Measurements from ENCODE around the gene KAZN. TPM values are rescaled to one million over a fixed set of nuclear protein-coding genes. Genes with fewer than 3 reads are reported as not detected.

The KAZN gene
- total RNA-seq, 6 experiments from 2014 or later: 13.1 to 22.3 (median 20.7) TPM

GRCh38 chr1:14696761-14697160, 98.3 kb downstream of the KAZN start:
- no peaks in the 10 kb centered on the region for H3K36me3 Mint-ChIP-seq (ENCODE audit: low read depth)

GRCh38 chr1:14697353-14697752, 98.9 kb downstream of the KAZN start:
- H3K4me3 Mint-ChIP-seq: no peak overlapping the region
- no peak overlapping the region for H3K27ac Mint-ChIP-seq
- no peak for TF ChIP-seq CTCF (IDR thresholded peaks at IDR 0.05)
- H3K4me1 Mint-ChIP-seq (ENCODE audit: low read depth): no peaks in the 10 kb centered on the region
- no peaks in the 10 kb centered on the region for H3K36me3 Mint-ChIP-seq (ENCODE audit: low read depth)
- no peak for DNase-seq
- peaks cover 3% of the 10 kb centered on the region for H3K27me3 Mint-ChIP-seq (ENCODE audit: insufficient read depth)
- H3K9me3 Mint-ChIP-seq: peaks cover 48% of the 10 kb centered on the region

More at GRCh38 chr1:14696761-14697160, 98.3 kb downstream of the KAZN start:
- Mint-ChIP-seq H3K4me1 (ENCODE audit: low read depth) (no peaks in the 10 kb centered on the region), H3K27me3 (ENCODE audit: insufficient read depth) (peaks cover 2% of the 10 kb centered on the region), H3K27ac (no peak overlapping the region), H3K9me3 (peaks cover 50% of the 10 kb centered on the region), H3K4me3 (no peak overlapping the region)
- TF ChIP-seq CTCF (IDR thresholded peaks at IDR 0.05): no peak
- no peak for DNase-seq

GRCh38 chr1:14698314-14698713, 99.8 kb downstream of the KAZN start:
- peaks cover 54% of the 10 kb centered on the region for H3K9me3 Mint-ChIP-seq
- TF ChIP-seq CTCF (IDR thresholded peaks at IDR 0.05): no peak
- no peak overlapping the region for H3K4me3 Mint-ChIP-seq
- no peaks in the 10 kb centered on the region for H3K36me3 Mint-ChIP-seq (ENCODE audit: low read depth)
- DNase-seq: no peak
- H3K4me1 Mint-ChIP-seq (ENCODE audit: low read depth): no peaks in the 10 kb centered on the region
- peaks cover 3% of the 10 kb centered on the region for H3K27me3 Mint-ChIP-seq (ENCODE audit: insufficient read depth)
- H3K27ac Mint-ChIP-seq: no peak overlapping the region

GRCh38 chr1:14699620-14700019, 101.1 kb downstream of the KAZN start:
- Mint-ChIP-seq H3K27ac (no peak overlapping the region), H3K9me3 (peaks cover 52% of the 10 kb centered on the region), H3K4me1 (ENCODE audit: low read depth) (no peaks in the 10 kb centered on the region), H3K36me3 (ENCODE audit: low read depth) (no peaks in the 10 kb centered on the region), H3K27me3 (ENCODE audit: insufficient read depth) (peaks cover 3% of the 10 kb centered on the region), H3K4me3 (no peak overlapping the region)
- TF ChIP-seq CTCF (IDR thresholded peaks at IDR 0.05): no peak
- DNase-seq: no peak

- no peaks in the 10 kb centered on the region for H3K36me3 Mint-ChIP-seq (ENCODE audit: low read depth)
- DNase-seq: no peak
- no peaks in the 10 kb centered on the region for H3K4me1 Mint-ChIP-seq (ENCODE audit: low read depth)
- TF ChIP-seq CTCF (IDR thresholded peaks at IDR 0.05): no peak
- peaks cover 30% of the 10 kb centered on the region for H3K9me3 Mint-ChIP-seq
- peaks cover 2% of the 10 kb centered on the region; the same call in 1 of the 2 replicates for H3K27me3 Mint-ChIP-seq (ENCODE audit: insufficient read depth)
- no peak overlapping the region for H3K27ac Mint-ChIP-seq
- no peak overlapping the region for H3K4me3 Mint-ChIP-seq
Measured at GRCh38 chr1:14704846-14705245, 106.4 kb downstream of the KAZN start.

- no peak for TF ChIP-seq CTCF (IDR thresholded peaks at IDR 0.05)
- no peaks in the 10 kb centered on the region for H3K36me3 Mint-ChIP-seq (ENCODE audit: low read depth)
- H3K4me3 Mint-ChIP-seq: no peak overlapping the region
- DNase-seq: no peak
- no peak overlapping the region for H3K27ac Mint-ChIP-seq
- peaks cover 2% of the 10 kb centered on the region; the same call in 1 of the 2 replicates for H3K27me3 Mint-ChIP-seq (ENCODE audit: insufficient read depth)
- H3K4me1 Mint-ChIP-seq (ENCODE audit: low read depth): no peaks in the 10 kb centered on the region
- H3K9me3 Mint-ChIP-seq: peaks cover 34% of the 10 kb centered on the region
Measured at GRCh38 chr1:14705824-14706223, 107.3 kb downstream of the KAZN start.

Measured in HFFc6 (cell line).